Measurements from ENCODE around the gene SMIM44.

DNA sequence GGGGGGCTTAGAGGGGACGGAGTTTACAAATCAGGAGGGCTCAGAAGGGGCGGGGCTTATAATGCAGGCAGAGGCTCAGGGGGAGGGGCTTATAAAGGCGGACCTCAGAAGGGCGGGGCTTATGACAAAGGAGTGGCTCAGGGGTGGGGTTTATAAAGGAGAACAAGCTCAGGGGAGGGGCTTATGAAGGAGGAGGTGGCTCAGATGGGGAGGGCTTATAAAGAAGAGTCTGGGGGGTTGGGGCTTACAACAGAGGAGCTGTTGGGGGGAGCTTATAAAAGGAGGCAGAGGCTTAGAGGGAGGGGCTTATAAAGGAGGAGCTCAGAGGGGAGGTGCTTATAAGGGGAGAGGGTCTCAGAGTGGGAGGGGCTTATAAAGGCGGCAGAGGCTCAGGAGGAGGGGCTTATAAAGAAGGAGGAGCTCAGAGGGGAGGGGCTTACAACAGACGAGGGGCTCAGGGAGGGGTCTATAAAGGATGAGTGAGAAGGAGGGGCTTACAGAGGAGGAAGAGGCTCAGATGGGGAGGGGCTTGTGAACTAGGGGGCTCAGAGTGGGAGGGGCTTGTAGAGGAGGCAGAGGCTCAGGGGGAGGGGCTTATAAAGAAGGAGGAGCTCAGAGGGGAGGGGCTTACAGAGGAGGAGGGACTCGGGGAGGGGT is 3.9 kb downstream of the SMIM44 start:
- TF ChIP-seq, protein P1, sequence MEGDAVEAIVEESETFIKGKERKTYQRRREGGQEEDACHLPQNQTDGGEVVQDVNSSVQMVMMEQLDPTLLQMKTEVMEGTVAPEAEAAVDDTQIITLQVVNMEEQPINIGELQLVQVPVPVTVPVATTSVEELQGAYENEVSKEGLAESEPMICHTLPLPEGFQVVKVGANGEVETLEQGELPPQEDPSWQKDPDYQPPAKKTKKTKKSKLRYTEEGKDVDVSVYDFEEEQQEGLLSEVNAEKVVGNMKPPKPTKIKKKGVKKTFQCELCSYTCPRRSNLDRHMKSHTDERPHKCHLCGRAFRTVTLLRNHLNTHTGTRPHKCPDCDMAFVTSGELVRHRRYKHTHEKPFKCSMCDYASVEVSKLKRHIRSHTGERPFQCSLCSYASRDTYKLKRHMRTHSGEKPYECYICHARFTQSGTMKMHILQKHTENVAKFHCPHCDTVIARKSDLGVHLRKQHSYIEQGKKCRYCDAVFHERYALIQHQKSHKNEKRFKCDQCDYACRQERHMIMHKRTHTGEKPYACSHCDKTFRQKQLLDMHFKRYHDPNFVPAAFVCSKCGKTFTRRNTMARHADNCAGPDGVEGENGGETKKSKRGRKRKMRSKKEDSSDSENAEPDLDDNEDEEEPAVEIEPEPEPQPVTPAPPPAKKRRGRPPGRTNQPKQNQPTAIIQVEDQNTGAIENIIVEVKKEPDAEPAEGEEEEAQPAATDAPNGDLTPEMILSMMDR (conservative IDR thresholded peaks at IDR 0.05), result no peak
- TF ChIP-seq EZH2 (IDR thresholded peaks at IDR 0.05; ENCODE audit: low read depth), result no peak

All from PC-9 (cell line).